Measurements from ENCODE around the gene CDH4.

DNA sequence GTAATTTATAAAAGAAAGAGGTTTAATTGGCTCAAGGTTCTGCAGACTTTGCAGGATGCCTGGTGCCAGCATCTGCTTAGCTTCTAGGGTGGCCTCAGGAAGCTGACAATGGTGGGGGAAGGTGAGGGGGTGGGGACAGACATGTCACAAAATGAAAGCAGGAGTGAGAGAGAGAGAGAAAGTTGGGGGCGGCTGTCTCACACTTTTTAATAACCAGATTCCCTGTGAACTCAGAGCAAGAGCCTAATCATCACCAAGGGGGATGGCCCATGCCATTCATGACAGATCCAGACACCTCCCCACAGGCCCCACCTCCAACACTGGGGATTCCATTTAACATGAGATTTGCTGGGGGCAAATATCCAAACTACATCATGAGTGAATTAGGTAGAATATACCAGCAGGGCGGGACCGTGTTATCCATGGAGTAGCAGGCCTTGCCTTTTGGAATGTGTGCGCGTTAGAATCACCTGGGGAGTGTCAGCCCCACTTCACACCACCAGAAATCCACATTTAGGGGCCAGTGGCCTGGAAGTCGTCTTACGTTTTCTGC, 258.8 kb downstream of the CDH4 start:
- TF ChIP-seq, protein P1, sequence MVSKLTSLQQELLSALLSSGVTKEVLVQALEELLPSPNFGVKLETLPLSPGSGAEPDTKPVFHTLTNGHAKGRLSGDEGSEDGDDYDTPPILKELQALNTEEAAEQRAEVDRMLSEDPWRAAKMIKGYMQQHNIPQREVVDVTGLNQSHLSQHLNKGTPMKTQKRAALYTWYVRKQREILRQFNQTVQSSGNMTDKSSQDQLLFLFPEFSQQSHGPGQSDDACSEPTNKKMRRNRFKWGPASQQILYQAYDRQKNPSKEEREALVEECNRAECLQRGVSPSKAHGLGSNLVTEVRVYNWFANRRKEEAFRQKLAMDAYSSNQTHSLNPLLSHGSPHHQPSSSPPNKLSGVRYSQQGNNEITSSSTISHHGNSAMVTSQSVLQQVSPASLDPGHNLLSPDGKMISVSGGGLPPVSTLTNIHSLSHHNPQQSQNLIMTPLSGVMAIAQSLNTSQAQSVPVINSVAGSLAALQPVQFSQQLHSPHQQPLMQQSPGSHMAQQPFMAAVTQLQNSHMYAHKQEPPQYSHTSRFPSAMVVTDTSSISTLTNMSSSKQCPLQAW (CRISPR knock-in tag; IDR thresholded peaks at IDR 0.05) = no peak
- TF ChIP-seq, protein P2, sequence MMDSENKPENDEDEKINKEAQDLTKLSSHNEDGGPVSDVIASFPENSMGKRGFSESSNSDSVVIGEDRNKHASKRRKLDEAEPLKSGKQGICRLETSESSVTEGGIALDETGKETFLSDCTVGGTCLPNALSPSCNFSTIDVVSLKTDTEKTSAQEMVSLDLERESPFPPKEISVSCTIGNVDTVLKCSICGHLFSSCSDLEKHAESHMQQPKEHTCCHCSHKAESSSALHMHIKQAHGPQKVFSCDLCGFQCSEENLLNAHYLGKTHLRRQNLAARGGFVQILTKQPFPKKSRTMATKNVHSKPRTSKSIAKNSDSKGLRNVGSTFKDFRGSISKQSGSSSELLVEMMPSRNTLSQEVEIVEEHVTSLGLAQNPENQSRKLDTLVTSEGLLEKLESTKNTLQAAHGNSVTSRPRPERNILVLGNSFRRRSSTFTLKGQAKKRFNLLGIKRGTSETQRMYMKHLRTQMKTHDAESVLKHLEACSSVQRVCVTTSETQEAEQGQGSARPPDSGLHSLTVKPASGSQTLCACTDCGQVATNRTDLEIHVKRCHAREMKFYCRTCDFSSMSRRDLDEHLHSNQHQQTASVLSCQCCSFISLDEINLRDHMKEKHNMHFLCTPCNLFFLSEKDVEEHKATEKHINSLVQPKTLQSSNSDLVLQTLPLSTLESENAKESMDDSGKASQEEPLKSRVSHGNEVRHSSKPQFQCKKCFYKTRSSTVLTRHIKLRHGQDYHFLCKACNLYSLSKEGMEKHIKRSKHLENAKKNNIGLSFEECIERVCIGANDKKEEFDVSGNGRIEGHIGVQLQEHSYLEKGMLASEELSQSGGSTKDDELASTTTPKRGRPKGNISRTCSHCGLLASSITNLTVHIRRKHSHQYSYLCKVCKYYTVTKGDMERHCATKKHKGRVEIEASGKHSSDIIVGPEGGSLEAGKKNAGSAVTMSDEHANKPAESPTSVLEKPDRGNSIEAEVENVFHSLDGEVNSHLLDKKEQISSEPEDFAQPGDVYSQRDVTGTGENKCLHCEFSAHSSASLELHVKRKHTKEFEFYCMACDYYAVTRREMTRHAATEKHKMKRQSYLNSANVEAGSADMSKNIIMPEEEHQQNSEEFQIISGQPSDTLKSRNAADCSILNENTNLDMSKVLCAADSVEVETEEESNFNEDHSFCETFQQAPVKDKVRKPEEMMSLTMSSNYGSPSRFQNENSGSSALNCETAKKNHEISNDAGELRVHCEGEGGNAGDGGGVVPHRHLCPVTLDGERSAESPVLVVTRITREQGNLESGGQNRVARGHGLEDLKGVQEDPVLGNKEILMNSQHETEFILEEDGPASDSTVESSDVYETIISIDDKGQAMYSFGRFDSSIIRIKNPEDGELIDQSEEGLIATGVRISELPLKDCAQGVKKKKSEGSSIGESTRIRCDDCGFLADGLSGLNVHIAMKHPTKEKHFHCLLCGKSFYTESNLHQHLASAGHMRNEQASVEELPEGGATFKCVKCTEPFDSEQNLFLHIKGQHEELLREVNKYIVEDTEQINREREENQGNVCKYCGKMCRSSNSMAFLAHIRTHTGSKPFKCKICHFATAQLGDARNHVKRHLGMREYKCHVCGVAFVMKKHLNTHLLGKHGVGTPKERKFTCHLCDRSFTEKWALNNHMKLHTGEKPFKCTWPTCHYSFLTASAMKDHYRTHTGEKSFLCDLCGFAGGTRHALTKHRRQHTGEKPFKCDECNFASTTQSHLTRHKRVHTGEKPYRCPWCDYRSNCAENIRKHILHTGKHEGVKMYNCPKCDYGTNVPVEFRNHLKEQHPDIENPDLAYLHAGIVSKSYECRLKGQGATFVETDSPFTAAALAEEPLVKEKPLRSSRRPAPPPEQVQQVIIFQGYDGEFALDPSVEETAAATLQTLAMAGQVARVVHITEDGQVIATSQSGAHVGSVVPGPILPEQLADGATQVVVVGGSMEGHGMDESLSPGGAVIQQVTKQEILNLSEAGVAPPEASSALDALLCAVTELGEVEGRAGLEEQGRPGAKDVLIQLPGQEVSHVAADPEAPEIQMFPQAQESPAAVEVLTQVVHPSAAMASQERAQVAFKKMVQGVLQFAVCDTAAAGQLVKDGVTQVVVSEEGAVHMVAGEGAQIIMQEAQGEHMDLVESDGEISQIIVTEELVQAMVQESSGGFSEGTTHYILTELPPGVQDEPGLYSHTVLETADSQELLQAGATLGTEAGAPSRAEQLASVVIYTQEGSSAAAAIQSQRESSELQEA (CRISPR knock-in tag; IDR thresholded peaks at IDR 0.05; ENCODE audit: not compliant biosample characterization) = no peak
- TF ChIP-seq, protein P3, sequence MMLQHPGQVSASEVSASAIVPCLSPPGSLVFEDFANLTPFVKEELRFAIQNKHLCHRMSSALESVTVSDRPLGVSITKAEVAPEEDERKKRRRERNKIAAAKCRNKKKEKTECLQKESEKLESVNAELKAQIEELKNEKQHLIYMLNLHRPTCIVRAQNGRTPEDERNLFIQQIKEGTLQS (CRISPR knock-in tag; IDR thresholded peaks at IDR 0.05) = no peak
- TF ChIP-seq TBP (CRISPR knock-in tag; IDR thresholded peaks at IDR 0.05) = no peak
- no peak for TF ChIP-seq PHF8 (CRISPR knock-in tag; IDR thresholded peaks at IDR 0.05)
- no peak for TF ChIP-seq ZSCAN31 (CRISPR knock-in tag; IDR thresholded peaks at IDR 0.05; ENCODE audit: low read depth)
- TF ChIP-seq, protein P4, sequence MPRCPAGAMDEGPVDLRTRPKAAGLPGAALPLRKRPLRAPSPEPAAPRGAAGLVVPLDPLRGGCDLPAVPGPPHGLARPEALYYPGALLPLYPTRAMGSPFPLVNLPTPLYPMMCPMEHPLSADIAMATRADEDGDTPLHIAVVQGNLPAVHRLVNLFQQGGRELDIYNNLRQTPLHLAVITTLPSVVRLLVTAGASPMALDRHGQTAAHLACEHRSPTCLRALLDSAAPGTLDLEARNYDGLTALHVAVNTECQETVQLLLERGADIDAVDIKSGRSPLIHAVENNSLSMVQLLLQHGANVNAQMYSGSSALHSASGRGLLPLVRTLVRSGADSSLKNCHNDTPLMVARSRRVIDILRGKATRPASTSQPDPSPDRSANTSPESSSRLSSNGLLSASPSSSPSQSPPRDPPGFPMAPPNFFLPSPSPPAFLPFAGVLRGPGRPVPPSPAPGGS (CRISPR knock-in tag; IDR thresholded peaks at IDR 0.05) = no peak

All from HepG2 (cell line).